ENCODE data around the gene GBX2.
A peak's percentile ranks its signal among the peaks of the same experiment; 100 is the strongest.

The GBX2 gene

GRCh38 chr2:236176417-236176816, 8.2 kb upstream of the GBX2 start:
- H3K9me3 ChIP-seq, result peaks cover 30% of the 10 kb centered on the region
- no peak overlapping the region for H3K4me3 ChIP-seq
- H3K27ac ChIP-seq, result no peak overlapping the region
- no peak overlapping the region for H3K4me2 ChIP-seq
- H4K20me1 ChIP-seq, result peaks cover 75% of the 10 kb centered on the region
- H3K9ac ChIP-seq, result no peak overlapping the region
- TF ChIP-seq Cebpa-rat (IDR thresholded peaks at IDR 0.05), result no peak
- peaks cover 26% of the 10 kb centered on the region; the same call in 1 of the 2 replicates for H3K4me1 ChIP-seq
- H3K36me3 ChIP-seq, result no peaks in the 10 kb centered on the region
- peaks cover 95% of the 10 kb centered on the region for H3K27me3 ChIP-seq

- H3K4me1 ChIP-seq, result peaks cover 26% of the 10 kb centered on the region; the same call in 1 of the 2 replicates
- no peaks in the 10 kb centered on the region for H3K36me3 ChIP-seq
- peaks cover 83% of the 10 kb centered on the region for H4K20me1 ChIP-seq
- H3K9ac ChIP-seq, result no peak overlapping the region
- H3K27me3 ChIP-seq, result peaks cover 100% of the 10 kb centered on the region
- no peak overlapping the region for H3K4me3 ChIP-seq
- H3K27ac ChIP-seq, result no peak overlapping the region
- peaks cover 30% of the 10 kb centered on the region for H3K9me3 ChIP-seq
- H3K4me2 ChIP-seq, result no peak overlapping the region
- TF ChIP-seq Cebpa-rat (IDR thresholded peaks at IDR 0.05), result no peak
Measured at GRCh38 chr2:236175548-236176150, 7.5 kb upstream of the GBX2 start.

GRCh38 chr2:236173729-236174607, 5.8 kb upstream of the GBX2 start:
- H3K4me2 ChIP-seq, result no peak overlapping the region
- peaks cover 26% of the 10 kb centered on the region; the same call in 1 of the 2 replicates for H3K4me1 ChIP-seq
- H3K9me3 ChIP-seq, result peaks cover 40% of the 10 kb centered on the region
- peaks cover 100% of the 10 kb centered on the region for H3K27me3 ChIP-seq
- no peaks in the 10 kb centered on the region for H3K36me3 ChIP-seq
- no peak overlapping the region for H3K27ac ChIP-seq
- H4K20me1 ChIP-seq, result peaks cover 93% of the 10 kb centered on the region
- H3K9ac ChIP-seq, result no peak overlapping the region
- TF ChIP-seq Cebpa-rat (IDR thresholded peaks at IDR 0.05), result no peak
- no peak overlapping the region for H3K4me3 ChIP-seq

- Histone ChIP-seq H4K20me1 (peaks cover 94% of the 10 kb centered on the region), H3K36me3 (no peaks in the 10 kb centered on the region), H3K4me3 (peak overlapping the region; percentile 43; the same call in 1 of the 2 replicates), H3K9ac (no peak overlapping the region), H3K4me1 (peaks cover 25% of the 10 kb centered on the region), H3K4me2 (peak overlapping the region; percentile 51), H3K9me3 (peaks cover 37% of the 10 kb centered on the region), H3K27me3 (peaks cover 100% of the 10 kb centered on the region), H3K27ac (no peak overlapping the region)
- TF ChIP-seq Cebpa-rat (IDR thresholded peaks at IDR 0.05), result no peak
Measured at GRCh38 chr2:236173036-236173728, 5.0 kb upstream of the GBX2 start.

GRCh38 chr2:236172255-236173035, 4.3 kb upstream of the GBX2 start:
- H4K20me1 ChIP-seq, result peaks cover 94% of the 10 kb centered on the region
- no peaks in the 10 kb centered on the region for H3K36me3 ChIP-seq
- no peak overlapping the region for H3K27ac ChIP-seq
- H3K4me3 ChIP-seq, result peak overlapping the region; percentile 43
- peaks cover 31% of the 10 kb centered on the region; the same call in 1 of the 2 replicates for H3K9me3 ChIP-seq
- no peak overlapping the region for H3K9ac ChIP-seq
- H3K27me3 ChIP-seq, result peaks cover 100% of the 10 kb centered on the region
- peaks cover 29% of the 10 kb centered on the region for H3K4me1 ChIP-seq
- peak overlapping the region; percentile 51 for H3K4me2 ChIP-seq
- TF ChIP-seq Cebpa-rat (IDR thresholded peaks at IDR 0.05), result no peak

- Histone ChIP-seq H3K9me3 (peaks cover 31% of the 10 kb centered on the region; the same call in 1 of the 2 replicates), H3K36me3 (no peaks in the 10 kb centered on the region), H3K27me3 (peaks cover 100% of the 10 kb centered on the region), H4K20me1 (peaks cover 96% of the 10 kb centered on the region), H3K27ac (no peak overlapping the region), H3K4me1 (peaks cover 35% of the 10 kb centered on the region), H3K9ac (no peak overlapping the region), H3K4me3 (no peak overlapping the region), H3K4me2 (no peak overlapping the region)
- TF ChIP-seq Cebpa-rat (IDR thresholded peaks at IDR 0.05), result no peak
Measured at GRCh38 chr2:236171680-236172254, 3.6 kb upstream of the GBX2 start.

- H3K4me1 ChIP-seq, result peaks cover 41% of the 10 kb centered on the region
Measured at GRCh38 chr2:236171181-236171679, 3.0 kb upstream of the GBX2 start.

GRCh38 chr2:236170590-236171165, 2.5 kb upstream of the GBX2 start:
- Histone ChIP-seq H3K9ac (no peak overlapping the region), H3K27ac (no peak overlapping the region), H3K27me3 (peaks cover 100% of the 10 kb centered on the region), H3K4me3 (no peak overlapping the region), H4K20me1 (peaks cover 99% of the 10 kb centered on the region), H3K4me2 (no peak overlapping the region), H3K9me3 (peaks cover 31% of the 10 kb centered on the region; the same call in 1 of the 2 replicates), H3K4me1 (peaks cover 45% of the 10 kb centered on the region), H3K36me3 (no peaks in the 10 kb centered on the region)
- TF ChIP-seq Cebpa-rat (IDR thresholded peaks at IDR 0.05), result no peak

More at GRCh38 chr2:236171181-236171679, 3.0 kb upstream of the GBX2 start:
- H3K36me3 ChIP-seq, result no peaks in the 10 kb centered on the region
- H3K9me3 ChIP-seq, result peaks cover 31% of the 10 kb centered on the region; the same call in 1 of the 2 replicates
- no peak overlapping the region for H3K27ac ChIP-seq
- peaks cover 100% of the 10 kb centered on the region for H3K27me3 ChIP-seq
- peaks cover 97% of the 10 kb centered on the region for H4K20me1 ChIP-seq
- no peak overlapping the region for H3K9ac ChIP-seq
- H3K4me3 ChIP-seq, result no peak overlapping the region
- H3K4me2 ChIP-seq, result no peak overlapping the region
- TF ChIP-seq Cebpa-rat (IDR thresholded peaks at IDR 0.05), result no peak
